MM.1S (cell line): ENCODE data around the gene OR13J1.

Experiments used
- DNase-seq: peaks from one replicate; pipeline ENCODE4 v3.0.0-alpha.2; 2015
- H2AFZ ChIP-seq: fragments of 300-600 bp; sonication (generic); 2 replicates; pipeline ENCODE4 v1.6.0; 2016; ENCODE audit warnings: antibody characterized with exemption, low read length
- H3F3A ChIP-seq: fragments of 300-600 bp; sonication (generic); 2 replicates; pipeline ENCODE4 v1.6.1; 2016; ENCODE audit warnings: mild to moderate bottlenecking, antibody characterized with exemption, low read length, moderate library complexity, mixed read lengths; ENCODE audit not compliant: insufficient read depth
- H3K27ac ChIP-seq: fragments of 300-600 bp; sonication (generic); 2 replicates; pipeline ENCODE4 v1.5.1; 2016; ENCODE audit warnings: mild to moderate bottlenecking, low read length
- H3K27me3 ChIP-seq: fragments of 300-600 bp; sonication (generic); replicated peaks from 2 replicates; pipeline ENCODE4 v1.6.0; 2016; ENCODE audit warnings: low read length; ENCODE audit not compliant: insufficient read depth
- H3K36me3 ChIP-seq: fragments of 300-600 bp; sonication (generic); replicated peaks from 2 replicates; pipeline ENCODE4 v1.6.1; 2016; ENCODE audit warnings: mild to moderate bottlenecking, low read length, mixed read lengths; ENCODE audit not compliant: insufficient read depth
- H3K4me1 ChIP-seq: fragments of 300-600 bp; sonication (generic); 2 replicates; pipeline ENCODE4 v1.6.1; 2016; ENCODE audit warnings: low read length, mixed read lengths
- H3K4me2 ChIP-seq: fragments of 300-600 bp; sonication (generic); 2 replicates; pipeline ENCODE4 v1.6.0; 2016; ENCODE audit warnings: low read depth, low read length
- H3K4me3 ChIP-seq: fragments of 300-600 bp; sonication (generic); 2 replicates; pipeline ENCODE4 v1.5.1; 2016; ENCODE audit warnings: low read length, mixed read lengths
- H3K79me2 ChIP-seq: fragments of 300-600 bp; sonication (generic); 2 replicates; pipeline ENCODE4 v1.6.1; 2016; ENCODE audit warnings: mixed run types, low read length, mixed read lengths
- H3K9ac ChIP-seq: fragments of 300-600 bp; sonication (generic); 2 replicates; pipeline ENCODE4 v1.6.1; 2016; ENCODE audit warnings: low read length, mixed read lengths
- H3K9me2 ChIP-seq: fragments of 300-600 bp; sonication (generic); replicated peaks from 2 replicates; pipeline ENCODE4 v1.6.1; 2016; ENCODE audit warnings: mild to moderate bottlenecking, low read length, mixed read lengths; ENCODE audit not compliant: insufficient read depth
- H3K9me3 ChIP-seq: fragments of 300-600 bp; sonication (generic); replicated peaks from 2 replicates; pipeline ENCODE4 v1.6.1; 2016; ENCODE audit warnings: mild to moderate bottlenecking, low read length, mixed read lengths; ENCODE audit not compliant: insufficient read depth
- H4K20me1 ChIP-seq: fragments of 300-600 bp; sonication (generic); 2 replicates; pipeline ENCODE4 v1.6.1; 2016; ENCODE audit warnings: mild to moderate bottlenecking, low read length, moderate library complexity, mixed read lengths; ENCODE audit not compliant: insufficient read depth
- CTCF ChIP-seq: fragments of 300-600 bp; sonication (generic); IDR thresholded peaks from 2 replicates; pipeline ENCODE4 v1.5.1; 2016; ENCODE audit warnings: antibody characterized with exemption, low read length, mixed read lengths
- EZH2 ChIP-seq: fragments of 300-600 bp; sonication (generic); optimal IDR thresholded peaks from 2 replicates; pipeline ENCODE3; 2017; ENCODE audit warnings: low read depth, mild to moderate bottlenecking, antibody characterized with exemption, low read length, mixed read lengths
- EZH2phosphoT487 ChIP-seq: fragments of 300-600 bp; sonication (generic); IDR thresholded peaks from 2 replicates; pipeline ENCODE4 v1.6.1; 2018; ENCODE audit warnings: antibody characterized with exemption, low read length

OR13J1 gene

GRCh38 chr9:35869621-35870216 is 482 bp downstream of the OR13J1 start:
- Histone ChIP-seq H3K9ac (no peak overlapping the region), H3K4me1 (peaks cover 2% of the 10 kb centered on the region; the same call in 1 of the 2 replicates), H2AFZ (no peak overlapping the region), H3K27me3 (no peaks in the 10 kb centered on the region), H3K36me3 (no peaks in the 10 kb centered on the region), H3K4me2 (no peak overlapping the region), H3F3A (no peaks in the 10 kb centered on the region), H3K9me3 (no peaks in the 10 kb centered on the region), H4K20me1 (no peaks in the 10 kb centered on the region), H3K4me3 (no peak overlapping the region), H3K79me2 (no peaks in the 10 kb centered on the region), H3K27ac (no peak overlapping the region), H3K9me2 (no peaks in the 10 kb centered on the region)
- TF ChIP-seq EZH2 (no peak), EZH2phosphoT487 (no peak), CTCF (no peak)
- DNase-seq: no peak

GRCh38 chr9:35868933-35869332 is 1.3 kb downstream of the OR13J1 start:
- Histone ChIP-seq H3K9me2 (no peaks in the 10 kb centered on the region), H3K4me1 (peaks cover 2% of the 10 kb centered on the region; the same call in 1 of the 2 replicates), H3K36me3 (no peaks in the 10 kb centered on the region), H3F3A (no peaks in the 10 kb centered on the region), H3K9me3 (no peaks in the 10 kb centered on the region), H3K27ac (no peak overlapping the region), H3K9ac (no peak overlapping the region), H3K4me3 (no peak overlapping the region), H3K79me2 (no peaks in the 10 kb centered on the region), H4K20me1 (no peaks in the 10 kb centered on the region), H3K27me3 (no peaks in the 10 kb centered on the region), H3K4me2 (no peak overlapping the region), H2AFZ (no peak overlapping the region)
- TF ChIP-seq EZH2phosphoT487: no peak
- no peak for DNase-seq

GRCh38 chr9:35867538-35867937 is 2.7 kb downstream of the OR13J1 start:
- no peak overlapping the region for H3K4me2 ChIP-seq
- no peaks in the 10 kb centered on the region for H3K9me2 ChIP-seq
- H3K9me3 ChIP-seq: no peaks in the 10 kb centered on the region
- no peaks in the 10 kb centered on the region for H3F3A ChIP-seq
- H3K27me3 ChIP-seq: no peaks in the 10 kb centered on the region
- no peak for TF ChIP-seq EZH2phosphoT487
- TF ChIP-seq CTCF: no peak
- TF ChIP-seq EZH2: no peak
- no peak overlapping the region for H3K4me3 ChIP-seq
- no peaks in the 10 kb centered on the region for H3K79me2 ChIP-seq
- DNase-seq: no peak
- H3K9ac ChIP-seq: no peak overlapping the region
- H2AFZ ChIP-seq: no peak overlapping the region
- H3K27ac ChIP-seq: no peak overlapping the region
- no peaks in the 10 kb centered on the region for H4K20me1 ChIP-seq
- peaks cover 2% of the 10 kb centered on the region; the same call in 1 of the 2 replicates for H3K4me1 ChIP-seq
- no peaks in the 10 kb centered on the region for H3K36me3 ChIP-seq

- H3K9me2 ChIP-seq: no peaks in the 10 kb centered on the region
- H3K36me3 ChIP-seq: no peaks in the 10 kb centered on the region
- H3K27me3 ChIP-seq: no peaks in the 10 kb centered on the region
- no peak for DNase-seq
- H3K4me3 ChIP-seq: no peak overlapping the region
- H2AFZ ChIP-seq: no peak overlapping the region
- H3K79me2 ChIP-seq: no peaks in the 10 kb centered on the region
- H3K9me3 ChIP-seq: no peaks in the 10 kb centered on the region
- H3K27ac ChIP-seq: no peak overlapping the region
- no peaks in the 10 kb centered on the region for H3K4me1 ChIP-seq
- H3K4me2 ChIP-seq: no peak overlapping the region
- H3F3A ChIP-seq: no peaks in the 10 kb centered on the region
- H3K9ac ChIP-seq: no peak overlapping the region
- no peak for TF ChIP-seq CTCF
- TF ChIP-seq EZH2: no peak
- TF ChIP-seq EZH2phosphoT487: no peak
- no peaks in the 10 kb centered on the region for H4K20me1 ChIP-seq
Observed at GRCh38 chr9:35864695-35865255, 5.4 kb downstream of the OR13J1 start.
